Peyer's patch (tissue), 4 donors: ENCODE measurements around the gene ESF1. TPM values are rescaled to one million over a fixed set of nuclear protein-coding genes. Genes with fewer than 3 reads are reported as not detected.

ENCODE experiments used
- DNase-seq, 3 donors: peaks; one replicate each; pipeline ENCODE4 v3.0.0-alpha.2; 2017 to 2019
- H3K27ac ChIP-seq, 4 donors: fragments of 200-600 bp; sonication (generic); one replicate each; pipeline ENCODE4 v1.5.1; 2016 to 2019
- H3K27me3 ChIP-seq, 2 donors: fragments of 200-600 bp; sonication (generic); one replicate each; pipeline ENCODE4 v1.5.1; 2019
- H3K36me3 ChIP-seq, 3 donors: fragments of 200-600 bp; sonication (generic); one replicate each; pipeline ENCODE4 v1.5.1; 2016 to 2019
- H3K4me1 ChIP-seq, 4 donors: fragments of 200-600 bp; sonication (generic); one replicate each; pipeline ENCODE4 v1.5.1; 2016 to 2019
- H3K4me3 ChIP-seq, 4 donors: fragments of 200-600 bp; sonication (generic); 1 replicate in 3 of 4; 2 replicates in 1 of 4; pipeline ENCODE4 v1.5.1; 2016 to 2019; ENCODE audit warnings: mild to moderate bottlenecking in 1 of 4
- H3K9me3 ChIP-seq, 4 donors: fragments of 200-600 bp; sonication (generic); one replicate each; pipeline ENCODE4 v1.5.1; 2016 to 2019; ENCODE audit warnings: mild to moderate bottlenecking in 1 of 4
- CTCF ChIP-seq, 6 experiments: fragments of 450-650 bp in 4 of 6; fragments of 200-600 bp in 2 of 6; sonication (generic) in 1 of 6; IDR thresholded peaks; one replicate each; pipeline ENCODE4 v1.5.1; 2017 to 2019; ENCODE audit warnings: antibody characterized with exemption in 6 of 6, mild to moderate bottlenecking in 3 of 6, moderate library complexity in 1 of 6
- POLR2A ChIP-seq, 2 donors: fragments of 450-650 bp; IDR thresholded peaks; one replicate each; pipeline ENCODE4 v1.5.1; 2017; ENCODE audit warnings: antibody characterized with exemption in 2 of 2, mild to moderate bottlenecking in 2 of 2, moderate library complexity in 2 of 2
- total RNA-seq, 4 donors: library from RNA; depleted of rRNA; stranded (reverse); fragments of >200 nt; gene quantifications; one replicate each; pipeline ENCODE4 v1.1.0, GENCODE V29; 2016

The ESF1 gene
- total RNA-seq, 4 donors from 2014 or later: 7.9 to 26.4 (median 9.6) TPM

- H3K27ac ChIP-seq: no peak overlapping the region
- no peak for TF ChIP-seq POLR2A (IDR thresholded peaks at IDR 0.05)
- H3K27me3 ChIP-seq: no peaks in the 10 kb centered on the region
- peaks cover 0 to 81% (median 0%) of the 10 kb centered on the region in 3 donors for H3K36me3 ChIP-seq
- no peaks in the 10 kb centered on the region for H3K4me1 ChIP-seq
- no peak for DNase-seq
- no peak overlapping the region for H3K4me3 ChIP-seq
- H3K9me3 ChIP-seq: no peaks in the 10 kb centered on the region
Observed at GRCh38 chr20:13794667-13795066, 9.9 kb upstream of the ESF1 start.

DNA sequence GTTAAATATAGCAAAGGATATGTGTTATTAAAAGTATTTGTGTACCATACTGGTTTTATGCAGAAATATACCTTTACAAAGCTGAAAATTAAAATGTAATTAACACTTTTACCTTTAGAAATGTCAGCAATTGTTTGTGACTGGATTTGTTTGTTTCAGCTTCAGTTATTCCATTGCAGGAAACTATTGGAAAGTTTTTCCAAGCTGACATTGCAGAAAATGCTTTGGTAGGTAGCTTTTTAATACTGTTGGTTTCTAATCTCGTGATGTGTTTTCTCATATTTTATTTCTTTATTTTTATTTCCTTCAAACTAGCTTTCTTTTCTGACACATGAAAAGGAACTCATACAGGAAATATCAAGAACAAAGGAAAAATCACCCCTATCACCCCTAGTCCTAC lies 8.3 kb upstream of the ESF1 start:
- Histone ChIP-seq H3K9me3 (no peaks in the 10 kb centered on the region), H3K4me3 (no peak overlapping the region), H3K27ac (no peak overlapping the region), H3K27me3 (no peaks in the 10 kb centered on the region), H3K36me3 (peaks cover 0 to 68% (median 0%) of the 10 kb centered on the region in 3 donors), H3K4me1 (no peaks in the 10 kb centered on the region)
- no peak for TF ChIP-seq POLR2A (IDR thresholded peaks at IDR 0.05)
- no peak for TF ChIP-seq CTCF (IDR thresholded peaks at IDR 0.05)
- no peak for DNase-seq

- Histone ChIP-seq H3K27ac (no peak overlapping the region), H3K27me3 (no peaks in the 10 kb centered on the region), H3K4me3 (no peak overlapping the region), H3K36me3 (peaks cover 0 to 62% (median 0%) of the 10 kb centered on the region in 3 donors), H3K9me3 (no peaks in the 10 kb centered on the region), H3K4me1 (peaks cover 0 to 7% (median 0%) of the 10 kb centered on the region in 4 donors)
- no peak for TF ChIP-seq CTCF (IDR thresholded peaks at IDR 0.05)
- no peak for TF ChIP-seq POLR2A (IDR thresholded peaks at IDR 0.05)
- DNase-seq: no peak
Observed at GRCh38 chr20:13791540-13792459, 7.1 kb upstream of the ESF1 start.

DNA sequence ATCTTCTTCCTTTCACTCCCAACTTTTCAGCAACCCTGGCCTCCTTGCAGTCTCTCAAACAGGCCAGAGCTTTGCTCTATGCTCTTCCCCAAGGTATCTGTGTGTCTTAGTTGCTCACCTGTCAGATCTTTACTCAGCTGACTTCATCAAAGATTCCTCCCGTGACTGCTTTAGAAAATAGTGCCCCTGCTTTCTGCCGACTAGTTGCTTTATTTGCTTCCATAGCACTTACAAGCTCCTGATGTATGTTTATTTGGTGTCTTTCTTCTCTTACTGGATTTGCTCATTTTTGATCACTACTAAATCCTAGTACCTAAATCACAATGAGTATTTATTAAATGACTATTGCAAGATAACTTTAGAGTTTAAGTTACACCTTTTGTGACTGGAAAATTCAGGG lies 6.0 kb upstream of the ESF1 start:
- H3K36me3 ChIP-seq: peaks cover 0 to 51% (median 0%) of the 10 kb centered on the region in 3 donors
- no peak for DNase-seq
- peaks cover 0 to 18% (median 0%) of the 10 kb centered on the region in 4 donors for H3K4me1 ChIP-seq
- H3K27ac ChIP-seq: no peak overlapping the region
- TF ChIP-seq POLR2A (IDR thresholded peaks at IDR 0.05) (no peak), CTCF (IDR thresholded peaks at IDR 0.05) (no peak)
- no peak overlapping the region for H3K4me3 ChIP-seq
- no peaks in the 10 kb centered on the region for H3K27me3 ChIP-seq
- no peaks in the 10 kb centered on the region for H3K9me3 ChIP-seq

GRCh38 chr20:13788167-13788834 lies 3.6 kb upstream of the ESF1 start:
- Histone ChIP-seq H3K27ac (no peak overlapping the region), H3K36me3 (peaks cover 0 to 27% (median 0%) of the 10 kb centered on the region in 3 donors)

More at GRCh38 chr20:13788167-13788834, 3.6 kb upstream of the ESF1 start:
- Histone ChIP-seq H3K4me3 (no peak overlapping the region), H3K27me3 (no peaks in the 10 kb centered on the region), H3K9me3 (no peaks in the 10 kb centered on the region), H3K4me1 (peaks cover 0 to 23% (median 0%) of the 10 kb centered on the region in 4 donors)
- DNase-seq: peak in 2 of 3 donors; percentile 28 to 71
- TF ChIP-seq POLR2A (IDR thresholded peaks at IDR 0.05): no peak
- peak in 5 of 6 experiments; percentile 12 to 63 (median 55) for TF ChIP-seq CTCF (IDR thresholded peaks at IDR 0.05)
